Upper lobe of left lung (tissue), 4 donors: ENCODE data around the gene USP34.
"Not testable (repeated sequence)": the region's sequence is repeated elsewhere in the genome, so short reads cannot be mapped to it uniquely, and the experiment has no call there.

Experiments used
- EP300 ChIP-seq, 4 donors: sonication (generic); formaldehyde crosslinking; IDR thresholded peaks; one replicate each; pipeline ENCODE4 v1.5.1; 2017; ENCODE audit warnings: antibody characterized with exemption in 4 of 4, control low read depth in 2 of 4
- POLR2A ChIP-seq, 4 donors: fragments of 450-650 bp; IDR thresholded peaks; one replicate each; pipeline ENCODE4 v1.5.1; 2016 to 2017; ENCODE audit warnings: antibody characterized with exemption in 4 of 4, mild to moderate bottlenecking in 2 of 4
- POLR2AphosphoS5 ChIP-seq, 2 donors: sonication (generic); formaldehyde crosslinking; IDR thresholded peaks; one replicate each; pipeline ENCODE4 v1.5.1; 2017; ENCODE audit warnings: antibody characterized with exemption in 2 of 2
- TF ChIP-seq, protein P1 (sequence below), 6 experiments: fragments of 450-650 bp in 4 of 6; fragments of 200-600 bp in 2 of 6; sonication (generic) in 2 of 6; IDR thresholded peaks; one replicate each; pipeline ENCODE4 v1.5.1; 2016 to 2019; ENCODE audit warnings: antibody characterized with exemption in 6 of 6

- not testable (repeated sequence) for TF ChIP-seq POLR2A, EP300, POLR2AphosphoS5 (IDR thresholded peaks at IDR 0.05)
- TF ChIP-seq, protein P1, sequence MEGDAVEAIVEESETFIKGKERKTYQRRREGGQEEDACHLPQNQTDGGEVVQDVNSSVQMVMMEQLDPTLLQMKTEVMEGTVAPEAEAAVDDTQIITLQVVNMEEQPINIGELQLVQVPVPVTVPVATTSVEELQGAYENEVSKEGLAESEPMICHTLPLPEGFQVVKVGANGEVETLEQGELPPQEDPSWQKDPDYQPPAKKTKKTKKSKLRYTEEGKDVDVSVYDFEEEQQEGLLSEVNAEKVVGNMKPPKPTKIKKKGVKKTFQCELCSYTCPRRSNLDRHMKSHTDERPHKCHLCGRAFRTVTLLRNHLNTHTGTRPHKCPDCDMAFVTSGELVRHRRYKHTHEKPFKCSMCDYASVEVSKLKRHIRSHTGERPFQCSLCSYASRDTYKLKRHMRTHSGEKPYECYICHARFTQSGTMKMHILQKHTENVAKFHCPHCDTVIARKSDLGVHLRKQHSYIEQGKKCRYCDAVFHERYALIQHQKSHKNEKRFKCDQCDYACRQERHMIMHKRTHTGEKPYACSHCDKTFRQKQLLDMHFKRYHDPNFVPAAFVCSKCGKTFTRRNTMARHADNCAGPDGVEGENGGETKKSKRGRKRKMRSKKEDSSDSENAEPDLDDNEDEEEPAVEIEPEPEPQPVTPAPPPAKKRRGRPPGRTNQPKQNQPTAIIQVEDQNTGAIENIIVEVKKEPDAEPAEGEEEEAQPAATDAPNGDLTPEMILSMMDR (IDR thresholded peaks at IDR 0.05): not testable (repeated sequence)
Observed at GRCh38 chr2:61468231-61468630, 2.7 kb downstream of the USP34 start.
